ENCODE data around the gene LSM12.
A peak's percentile ranks its signal among the peaks of the same experiment; 100 is the strongest.
"Not testable (repeated sequence)": the region's sequence is repeated elsewhere in the genome, so short reads cannot be mapped to it uniquely, and the experiment has no call there.

The LSM12 gene

GRCh38 chr17:44039829-44040635 is 26.4 kb downstream of the LSM12 start:
- no peak for DNase-seq

- no peak for DNase-seq
Measured at GRCh38 chr17:44038604-44039011, 27.9 kb downstream of the LSM12 start.

GRCh38 chr17:44037471-44037870 is 29.0 kb downstream of the LSM12 start:
- no peak for DNase-seq

GRCh38 chr17:44034688-44035087 is 31.8 kb downstream of the LSM12 start:
- DNase-seq, result not testable (repeated sequence)

GRCh38 chr17:44033861-44034408 is 32.5 kb downstream of the LSM12 start:
- no peak for DNase-seq

GRCh38 chr17:44030482-44030881 is 36.0 kb downstream of the LSM12 start:
- no peak for DNase-seq

- DNase-seq, result no peak
Measured at GRCh38 chr17:44029736-44030135, 36.7 kb downstream of the LSM12 start.

- DNase-seq, result no peak
Measured at GRCh38 chr17:44024853-44025252, 41.6 kb downstream of the LSM12 start.

- DNase-seq, result no peak
Measured at GRCh38 chr17:44024271-44024663, 42.2 kb downstream of the LSM12 start.

- no peak for DNase-seq
Measured at GRCh38 chr17:44023545-44024270, 42.8 kb downstream of the LSM12 start.

- DNase-seq, result no peak
Measured at GRCh38 chr17:44022246-44022645, 44.2 kb downstream of the LSM12 start.

- DNase-seq, result not testable (repeated sequence)
Measured at GRCh38 chr17:44021227-44021626, 45.2 kb downstream of the LSM12 start.

GRCh38 chr17:44014437-44015172 is 51.9 kb downstream of the LSM12 start, which contains the start of gene TMEM101:
Gene TMEM101, minus strand, starts transcription at chr17:44014963. Its CDS starts 11 bp downstream, at chr17:44014952.
- peak; percentile 85 to 87 for DNase-seq

- no peak for DNase-seq
Measured at GRCh38 chr17:44014133-44014436, 52.4 kb downstream of the LSM12 start.

GRCh38 chr17:44012874-44013273 is 53.6 kb downstream of the LSM12 start:
- DNase-seq, result no peak

GRCh38 chr17:44012391-44012790 is 54.1 kb downstream of the LSM12 start:
- DNase-seq, result no peak

- no peak for DNase-seq
Measured at GRCh38 chr17:44011876-44012275, 54.6 kb downstream of the LSM12 start.

GRCh38 chr17:44010966-44011647 is 55.4 kb downstream of the LSM12 start:
- DNase-seq, result no peak

GRCh38 chr17:44008205-44008909 is 58.1 kb downstream of the LSM12 start:
- DNase-seq, result no peak

GRCh38 chr17:44007346-44008204 is 58.9 kb downstream of the LSM12 start:
- DNase-seq, result no peak
